HepG2 (cell line): ENCODE data around the gene HLA-DMB. TPM values are rescaled to one million over a fixed set of nuclear protein-coding genes. Genes with fewer than 3 reads are reported as not detected.
"Not testable (repeated sequence)": the region's sequence is repeated elsewhere in the genome, so short reads cannot be mapped to it uniquely, and the experiment has no call there.

Experiments used
- ATAC-seq: fragments of 200-7000 bp; cut with Tn5 transposase; 3 replicates; pipeline ENCODE4 v1.9.1; 2020; ENCODE audit warnings: mild to moderate bottlenecking, moderate library complexity
- BruUV-seq: library from RNA; stranded (reverse); fragments of 400-500 nt; replicated peaks from 2 replicates; lab custom pipeline; 2021; lab: Mats Ljungman, UMichigan
- CTCF ChIA-PET: fragments of 300-600 bp; formaldehyde crosslinking; extraction: SDS; loops from one replicate; lab custom pipeline; 2021; ENCODE audit warnings: low total read pairs, inconsistent platforms, low intra/inter-chr PET ratio; lab: Yijun Ruan, JAX
- POLR2A ChIA-PET: fragments of 350-600 bp; sonication (Branson Sonifier 250); formaldehyde crosslinking; loops from one replicate; lab custom pipeline; 2020; ENCODE audit warnings: antibody characterized with exemption, inconsistent platforms; lab: Yijun Ruan, JAX
- DNase-seq: peaks from one replicate; pipeline ENCODE4 v3.0.0-alpha.2; 2015; ENCODE audit warnings: low spot score
- FAIRE-seq: peaks from 3 replicates; lab custom pipeline; 2011; peaks lifted over from hg19 to GRCh38; lab: Jason Lieb, UNC
- H2AFZ ChIP-seq: one replicate; pipeline ENCODE4 v1.6.1; 2011; ENCODE audit warnings: low read length, inconsistent platforms
- H3K27ac ChIP-seq: fragments of 300-600 bp; 3 replicates; pipeline ENCODE4 v1.8.0; 2011; ENCODE audit warnings: mixed run types, mild to moderate bottlenecking, mixed read lengths, low read length, inconsistent platforms; ENCODE audit not compliant: insufficient read depth; ENCODE audit errors: extremely low read length
- H3K27me3 ChIP-seq, 2 experiments: fragments of 200-600 bp in 1 of 2; 2 replicates in 1 of 2; 3 replicates in 1 of 2; pipeline versions ENCODE4 v1.6.0 to v1.8.0; 2011; ENCODE audit warnings: low read length in 2 of 2, mild to moderate bottlenecking in 2 of 2, moderate library complexity in 2 of 2, inconsistent platforms in 1 of 2; ENCODE audit not compliant: insufficient read depth in 2 of 2, control insufficient read depth in 1 of 2
- H3K36me3 ChIP-seq, 2 experiments: fragments of 200-600 bp in 1 of 2; replicated peaks in 1 of 2; 2 replicates in 1 of 2; 3 replicates in 1 of 2; pipeline versions ENCODE4 v1.5.1 to v1.8.0; 2011; ENCODE audit warnings: low read length in 2 of 2, inconsistent platforms in 1 of 2; ENCODE audit not compliant: insufficient read depth in 2 of 2, control insufficient read depth in 1 of 2
- H3K4me1 ChIP-seq: 2 replicates; pipeline ENCODE4 v1.5.1; 2012; ENCODE audit warnings: low read length, inconsistent platforms; ENCODE audit not compliant: insufficient read depth
- H3K4me2 ChIP-seq: 2 replicates; pipeline ENCODE4 v1.6.0; 2011; ENCODE audit warnings: low read depth, low read length, inconsistent platforms
- H3K4me3 ChIP-seq, 3 experiments: fragments of 200-600 bp in 1 of 3; sonication (generic), shearing (Covaris generic) in 1 of 3; replicated peaks in 1 of 3; 2 replicates each; pipeline ENCODE4 v1.5.1; 2011 to 2016; ENCODE audit warnings: low read length in 3 of 3, inconsistent platforms in 2 of 3, low read depth in 2 of 3, mild to moderate bottlenecking in 2 of 3, control low read depth in 1 of 3, mixed read lengths in 1 of 3; ENCODE audit not compliant: insufficient read depth in 1 of 3
- H3K79me2 ChIP-seq: one replicate; pipeline ENCODE4 v1.6.1; 2011; ENCODE audit warnings: low read length, inconsistent platforms; ENCODE audit not compliant: insufficient read depth
- H3K9ac ChIP-seq: 2 replicates; pipeline ENCODE4 v1.6.0; 2011; ENCODE audit warnings: mild to moderate bottlenecking, low read depth, low read length, inconsistent platforms; ENCODE audit not compliant: insufficient read depth
- H3K9me3 ChIP-seq: 2 replicates; pipeline ENCODE4 v1.5.1; 2012; ENCODE audit warnings: mild to moderate bottlenecking, low read length
- H4K20me1 ChIP-seq: 2 replicates; pipeline ENCODE4 v1.6.0; 2011; ENCODE audit warnings: inconsistent platforms, mild to moderate bottlenecking, low read length, moderate library complexity; ENCODE audit not compliant: insufficient read depth
- HES4 ChIP-seq: sonication (generic); formaldehyde crosslinking; IDR thresholded peaks from 2 replicates; pipeline ENCODE4 v1.9.0; 2021; ENCODE audit warnings: mild to moderate bottlenecking, missing genetic modification reagents, borderline replicate concordance
- MXI1 ChIP-seq: IDR thresholded peaks from 3 replicates; pipeline ENCODE4 v1.6.1; 2012; ENCODE audit warnings: low read depth, low read length, inconsistent platforms, borderline replicate concordance
- ZNF143 ChIP-seq: sonication (generic); formaldehyde crosslinking; IDR thresholded peaks from 2 replicates; pipeline ENCODE4 v1.4.0; 2020; ENCODE audit warnings: missing genetic modification reagents
- ZNF260 ChIP-seq: sonication (generic); formaldehyde crosslinking; IDR thresholded peaks from 2 replicates; pipeline ENCODE4 v1.4.0; 2020; ENCODE audit warnings: missing genetic modification reagents, low read depth, mild to moderate bottlenecking, borderline replicate concordance
- WGBS: methylation state at CpG from one replicate; pipeline ENCODE4 v1.1.6; 2017; ENCODE audit warnings: low lambda C conversion rate; 5-methylcytosine and 5-hydroxymethylcytosine counted together
- in situ Hi-C: cut with HindIII; loops from 2 replicates; pipeline ENCODE4 v1.10.0; 2017; ENCODE audit warnings: low pct_unique_long_range_greater_than_20kb; ENCODE audit not compliant: extremely low pct_ligation_motif_present
- intact Hi-C: fragments of 100-400 bp; cut with micrococcal nuclease; formaldehyde crosslinking; loops from one replicate; pipeline ENCODE4 v1.10.0; 2022; ENCODE audit not compliant: unreplicated experiment
- polyA plus RNA-seq, 8 experiments: library from polyadenylated mRNA; depleted of rRNA in 3 of 8; stranded (reverse) in 7 of 8; unstranded in 1 of 8; fragments of >200 nt; fragmentation: Illumina TruSeq in 4 of 8; extraction: Trizol in 4 of 8; gene quantifications; 2 replicates each; pipeline versions ENCODE4 v1.2.1 to v1.2.3, GENCODE V29; 2011 to 2016; ENCODE audit warnings: low read depth in 4 of 8, missing spikeins in 1 of 8, mixed read lengths in 1 of 8; ENCODE audit not compliant: insufficient read depth in 1 of 8
- total RNA-seq, 5 experiments: library from RNA; depleted of rRNA; stranded (reverse); fragments of >200 nt; fragmentation: Illumina TruSeq; extraction: Trizol; gene quantifications; 2 replicates each; pipeline ENCODE4 v1.2.3, GENCODE V29; 2016; ENCODE audit warnings: low read depth in 1 of 5

The HLA-DMB gene
- total and polyA plus RNA-seq, 2 of the 13 experiments (the other 11 are each of a cell fraction or from before 2014, with no cell fraction given), result not detected

DNA sequence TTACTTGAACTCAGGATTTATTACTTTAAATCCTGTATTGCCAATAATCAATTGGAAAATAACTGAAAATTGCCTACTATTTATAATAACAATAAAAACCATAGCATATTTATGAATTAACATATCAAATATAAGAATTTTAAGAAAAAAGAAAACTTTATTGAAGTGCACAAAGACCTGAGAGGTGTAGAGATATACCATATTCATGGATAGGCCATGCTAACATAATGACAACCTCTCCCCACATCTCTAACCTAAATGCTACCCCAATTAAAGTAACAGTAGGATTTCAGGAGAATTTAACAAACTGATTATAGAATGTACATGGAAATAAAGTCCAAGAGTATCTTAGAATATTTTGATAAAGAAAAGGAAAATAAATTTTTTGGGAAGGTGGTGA lies 5.1 kb upstream of the HLA-DMB start (continued):
- TF ChIP-seq ZNF260 (CRISPR knock-in tag) (no peak), MXI1 (no peak)

DNA sequence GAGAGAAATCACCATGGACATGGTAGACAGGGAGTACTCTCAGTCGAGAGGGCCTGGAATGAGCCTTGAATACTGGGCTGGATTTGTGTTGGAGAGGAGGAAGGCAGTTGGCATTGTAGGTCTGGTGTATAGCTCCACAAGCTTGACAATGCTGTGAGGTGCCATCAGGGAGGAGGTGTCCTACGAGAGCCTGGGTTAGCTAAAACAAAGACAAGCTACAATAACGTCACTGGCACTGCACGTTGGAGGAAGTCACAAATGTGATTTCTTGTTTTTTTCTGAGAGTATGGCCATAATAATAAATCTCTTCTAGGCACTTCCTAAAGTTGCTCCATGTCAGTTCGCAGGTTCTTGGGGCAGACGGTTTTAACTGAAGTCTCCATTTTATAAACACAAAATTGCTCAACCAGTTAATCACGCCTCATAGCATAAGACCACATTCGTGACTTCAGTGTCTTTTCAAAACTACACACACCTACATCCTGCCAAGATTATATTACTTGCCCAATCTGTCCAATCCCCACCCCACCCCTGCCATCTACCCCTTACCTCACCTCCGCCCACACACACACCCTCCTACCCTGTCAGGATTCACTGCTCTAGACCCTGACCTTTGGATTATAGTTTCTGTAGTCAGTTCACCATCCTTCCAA lies 4.4 kb upstream of the HLA-DMB start:
- Histone ChIP-seq H3K36me3 (no peaks in the 10 kb centered on the region), H3K4me3 (no peak overlapping the region), H3K27me3 (peaks cover 2 to 23% of the 10 kb centered on the region in 2 experiments; a peak in 4 of 5 replicates), H3K79me2 (no peaks in the 10 kb centered on the region), H3K4me2 (no peak overlapping the region), H3K4me1 (no peaks in the 10 kb centered on the region), H2AFZ (no peak overlapping the region), H3K9me3 (peaks cover 5% of the 10 kb centered on the region), H3K9ac (no peak overlapping the region), H4K20me1 (no peaks in the 10 kb centered on the region), H3K27ac (no peak overlapping the region)
- DNase-seq (no peak), ATAC-seq (no peak), FAIRE-seq (no peak)
- ChIA-PET POLR2A (interaction anchor here (1.2 to 2.7 kb wide), 2 partner anchors 27 to 38 kb away, joined by 3 to 10 read pairs; no protein-coding TSS in a partner anchor), CTCF (no interaction called here)
- in situ Hi-C loops (loop anchor here (5.0 kb wide), 1 partner anchor 58 kb away; no protein-coding TSS in a partner anchor), intact Hi-C loops (no loop called here)
- 11% methylated on average over 9 of the region's 9 CpGs for WGBS
- TF ChIP-seq ZNF143, result no peak
- no TSS peak for BruUV-seq

DNA sequence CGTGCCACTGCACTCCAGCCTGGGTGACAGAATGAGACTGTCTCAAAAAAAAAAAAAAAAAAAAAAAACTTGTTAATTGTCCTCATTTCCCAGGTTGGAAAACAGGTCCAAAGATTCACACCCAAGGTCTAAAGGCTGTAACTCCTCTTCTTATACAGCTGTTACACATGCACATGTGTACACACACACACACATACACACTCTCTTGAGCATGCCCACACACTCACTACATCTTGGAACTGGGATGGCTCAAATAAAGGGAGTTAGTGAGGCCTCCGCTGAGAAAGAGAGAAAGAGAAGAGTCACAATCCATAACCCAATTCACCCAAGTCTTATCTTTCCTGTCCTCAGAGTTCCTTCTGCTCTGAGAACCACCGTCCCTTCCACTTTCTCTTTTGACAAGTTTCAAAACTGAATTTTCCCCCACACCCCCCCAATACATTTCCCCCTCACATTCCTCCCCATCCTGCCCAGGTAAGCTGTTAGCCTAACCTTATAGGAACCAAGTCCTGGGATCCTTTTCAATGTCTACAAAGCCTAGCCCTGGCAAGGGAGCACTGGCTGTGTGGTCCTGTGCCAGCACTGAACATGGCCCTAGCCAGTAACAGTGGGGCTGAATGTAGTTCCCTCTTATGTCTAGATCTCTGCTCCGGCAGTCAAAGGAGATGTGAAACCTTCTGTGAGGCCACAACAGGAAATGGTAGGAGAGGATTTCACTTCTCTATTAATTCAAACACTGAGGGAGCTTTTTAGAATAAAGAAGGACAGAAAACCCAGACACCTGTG lies 3.2 kb upstream of the HLA-DMB start:
- intact Hi-C loops (no loop called here), in situ Hi-C loops (no loop called here)
- Histone ChIP-seq H3K4me3 (no peak overlapping the region), H4K20me1 (no peaks in the 10 kb centered on the region), H2AFZ (no peak overlapping the region), H3K4me1 (no peaks in the 10 kb centered on the region), H3K4me2 (no peak overlapping the region), H3K9ac (no peak overlapping the region), H3K79me2 (no peaks in the 10 kb centered on the region), H3K36me3 (no peaks in the 10 kb centered on the region), H3K27ac (no peak overlapping the region), H3K9me3 (peaks cover 5% of the 10 kb centered on the region), H3K27me3 (peaks cover 2 to 13% of the 10 kb centered on the region in 2 experiments; a peak in 4 of 5 replicates)
- WGBS, result 45% methylated on average over 4 of the region's 4 CpGs
- POLR2A ChIA-PET, result interaction anchor here (0.7 to 2.7 kb wide), 3 partner anchors 28 to 748 kb away, joined by 3 to 10 read pairs (median 4); no protein-coding TSS in a partner anchor
- TF ChIP-seq HES4 (CRISPR knock-in tag), result no peak
- CTCF ChIA-PET, result no interaction called here
- ATAC-seq, result no peak
- no peak for DNase-seq
- BruUV-seq, result no TSS peak
- no peak for FAIRE-seq

DNA sequence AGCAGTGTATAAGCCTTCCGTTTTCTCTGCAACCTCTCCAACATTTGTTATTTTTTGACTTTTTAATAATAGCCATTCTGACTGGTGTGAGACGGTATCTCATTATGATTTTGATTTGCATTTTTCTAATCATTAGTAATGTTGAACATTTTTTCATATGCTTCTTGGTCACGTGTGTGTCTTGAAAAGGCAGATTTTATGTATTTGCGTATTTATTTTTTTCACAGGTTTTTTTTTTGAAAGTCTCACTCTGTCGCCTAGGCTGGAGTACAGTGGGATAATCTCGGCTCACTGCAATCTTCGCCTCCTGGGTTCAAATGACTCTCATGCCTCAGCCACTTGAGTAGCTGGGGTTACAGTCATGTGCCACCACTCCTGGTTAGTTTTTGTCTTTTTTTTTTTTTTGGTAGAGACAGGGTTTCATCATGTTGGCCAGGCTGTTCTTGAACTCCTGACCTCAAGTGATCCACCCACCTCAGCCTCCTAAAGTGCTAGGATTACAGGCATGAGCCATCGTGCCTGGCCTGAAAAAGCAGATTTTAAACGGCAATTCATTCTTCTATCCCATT lies 1.8 kb upstream of the HLA-DMB start:
- H3K36me3 ChIP-seq, FAIRE-seq, H4K20me1 ChIP-seq, in situ Hi-C loops, H3K4me1 ChIP-seq, H3K4me2 ChIP-seq, H3K27ac ChIP-seq, CTCF ChIA-PET, H2AFZ ChIP-seq, ATAC-seq, H3K4me3 ChIP-seq, H3K79me2 ChIP-seq, H3K9me3 ChIP-seq, DNase-seq, BruUV-seq, intact Hi-C loops, H3K9ac ChIP-seq: not testable (repeated sequence)
- peaks cover 2 to 19% of the 10 kb centered on the region in 2 experiments; a peak in 3 of 5 replicates for H3K27me3 ChIP-seq
- 31% methylated on average over 9 of the region's 9 CpGs for WGBS
- POLR2A ChIA-PET, result interaction anchor here (1.3 to 2.7 kb wide), 2 partner anchors 29 to 30 kb away, joined by 6 to 10 read pairs; no protein-coding TSS in a partner anchor
